OCI-LY7 (cell line): Measurements from ENCODE around the gene C20orf141.

Experiments
- EZH2phosphoT487 ChIP-seq: fragments of 200-600 bp; sonication (generic); IDR thresholded peaks from 2 replicates; pipeline ENCODE4 v1.6.1; 2018; ENCODE audit warnings: low read depth, borderline replicate concordance, mild to moderate bottlenecking, mixed run types, antibody characterized with exemption, low read length, moderate library complexity, mixed read lengths
- TF ChIP-seq, protein P1 (sequence below): fragments of 200-600 bp; sonication (generic); conservative IDR thresholded peaks from 2 replicates; pipeline ENCODE4 v1.5.1; 2014; ENCODE audit warnings: mild to moderate bottlenecking, antibody characterized with exemption, low read length, moderate library complexity, mixed read lengths

DNA sequence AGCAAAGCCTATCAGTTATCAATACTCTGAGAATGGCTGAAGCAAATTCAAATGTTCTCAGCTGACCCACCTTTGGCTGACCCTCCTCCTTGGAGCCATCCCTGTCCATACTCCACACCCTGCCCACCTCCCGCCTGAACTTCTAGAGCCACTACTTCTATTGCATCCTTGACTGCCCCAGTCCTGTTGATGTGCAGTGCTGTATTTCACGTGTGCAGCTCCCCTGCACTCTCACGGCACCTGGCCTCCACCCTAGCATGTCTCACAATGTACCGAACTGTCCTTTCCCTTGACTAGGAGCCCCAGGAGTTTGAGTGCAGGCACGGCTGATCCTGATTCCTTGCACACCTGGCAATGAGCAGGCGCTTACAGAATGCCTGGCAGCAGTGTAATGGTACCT lies 21.3 kb upstream of the C20orf141 start:
- no peak for TF ChIP-seq EZH2phosphoT487
- TF ChIP-seq, protein P1, sequence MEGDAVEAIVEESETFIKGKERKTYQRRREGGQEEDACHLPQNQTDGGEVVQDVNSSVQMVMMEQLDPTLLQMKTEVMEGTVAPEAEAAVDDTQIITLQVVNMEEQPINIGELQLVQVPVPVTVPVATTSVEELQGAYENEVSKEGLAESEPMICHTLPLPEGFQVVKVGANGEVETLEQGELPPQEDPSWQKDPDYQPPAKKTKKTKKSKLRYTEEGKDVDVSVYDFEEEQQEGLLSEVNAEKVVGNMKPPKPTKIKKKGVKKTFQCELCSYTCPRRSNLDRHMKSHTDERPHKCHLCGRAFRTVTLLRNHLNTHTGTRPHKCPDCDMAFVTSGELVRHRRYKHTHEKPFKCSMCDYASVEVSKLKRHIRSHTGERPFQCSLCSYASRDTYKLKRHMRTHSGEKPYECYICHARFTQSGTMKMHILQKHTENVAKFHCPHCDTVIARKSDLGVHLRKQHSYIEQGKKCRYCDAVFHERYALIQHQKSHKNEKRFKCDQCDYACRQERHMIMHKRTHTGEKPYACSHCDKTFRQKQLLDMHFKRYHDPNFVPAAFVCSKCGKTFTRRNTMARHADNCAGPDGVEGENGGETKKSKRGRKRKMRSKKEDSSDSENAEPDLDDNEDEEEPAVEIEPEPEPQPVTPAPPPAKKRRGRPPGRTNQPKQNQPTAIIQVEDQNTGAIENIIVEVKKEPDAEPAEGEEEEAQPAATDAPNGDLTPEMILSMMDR = no peak
